ENCODE results near the gene GCNA.

GRCh38 chrX:71617742-71618141, 39.5 kb downstream of the GCNA start:
- TF ChIP-seq CTCF (IDR thresholded peaks at IDR 0.05) (no peak), POLR2A (IDR thresholded peaks at IDR 0.05) (no peak)

All from esophagus squamous epithelium (tissue), 4 donors.